ENCODE data around the gene TMEM239. TPM values are rescaled to one million over a fixed set of nuclear protein-coding genes. Genes with fewer than 3 reads are reported as not detected.
"Not testable (repeated sequence)": the region's sequence is repeated elsewhere in the genome, so short reads cannot be mapped to it uniquely, and the experiment has no call there.

Gene TMEM239
- total RNA-seq, 1 experiment from 2014 or later, result not detected

DNA sequence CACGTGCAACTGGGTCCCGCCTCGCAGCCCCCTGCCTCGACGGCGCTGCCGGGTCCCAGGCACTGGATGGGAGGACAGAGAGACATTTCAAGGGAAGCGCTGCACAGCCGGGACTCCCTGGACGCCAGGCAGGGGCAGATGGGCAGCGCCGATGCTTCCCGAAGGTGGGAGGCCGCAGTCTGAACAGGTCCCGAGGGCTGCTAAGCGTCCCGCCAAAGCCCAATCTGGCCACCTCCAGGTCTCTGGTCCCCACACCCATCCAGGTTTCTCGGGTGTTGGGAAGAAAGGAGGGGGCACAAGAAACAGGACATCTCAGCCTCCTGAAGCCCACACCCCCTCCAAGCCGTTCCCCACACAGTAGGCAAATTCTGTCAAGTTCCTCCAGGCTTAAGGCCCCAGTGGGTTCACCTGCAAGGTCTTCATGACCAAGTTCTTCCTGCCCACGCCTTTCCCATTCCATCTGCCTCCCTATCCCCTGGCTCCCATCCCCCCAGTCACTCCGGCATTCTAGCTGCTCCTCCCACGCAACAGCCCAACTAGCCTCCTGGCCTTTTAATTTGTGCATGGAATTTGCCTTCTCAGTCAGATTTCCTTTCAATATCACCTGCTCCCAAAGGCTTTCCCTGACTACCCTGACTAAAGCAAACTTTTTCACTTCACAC, 10.3 kb upstream of the TMEM239 start:
- peaks cover 23% of the 10 kb centered on the region for H3K4me1 Mint-ChIP-seq (ENCODE audit: low read depth, unreplicated experiment)
- H3K27ac Mint-ChIP-seq (ENCODE audit: unreplicated experiment), result no peak overlapping the region
- H3K36me3 Mint-ChIP-seq (ENCODE audit: insufficient read depth, unreplicated experiment), result no peaks in the 10 kb centered on the region
- TF ChIP-seq, protein P1, sequence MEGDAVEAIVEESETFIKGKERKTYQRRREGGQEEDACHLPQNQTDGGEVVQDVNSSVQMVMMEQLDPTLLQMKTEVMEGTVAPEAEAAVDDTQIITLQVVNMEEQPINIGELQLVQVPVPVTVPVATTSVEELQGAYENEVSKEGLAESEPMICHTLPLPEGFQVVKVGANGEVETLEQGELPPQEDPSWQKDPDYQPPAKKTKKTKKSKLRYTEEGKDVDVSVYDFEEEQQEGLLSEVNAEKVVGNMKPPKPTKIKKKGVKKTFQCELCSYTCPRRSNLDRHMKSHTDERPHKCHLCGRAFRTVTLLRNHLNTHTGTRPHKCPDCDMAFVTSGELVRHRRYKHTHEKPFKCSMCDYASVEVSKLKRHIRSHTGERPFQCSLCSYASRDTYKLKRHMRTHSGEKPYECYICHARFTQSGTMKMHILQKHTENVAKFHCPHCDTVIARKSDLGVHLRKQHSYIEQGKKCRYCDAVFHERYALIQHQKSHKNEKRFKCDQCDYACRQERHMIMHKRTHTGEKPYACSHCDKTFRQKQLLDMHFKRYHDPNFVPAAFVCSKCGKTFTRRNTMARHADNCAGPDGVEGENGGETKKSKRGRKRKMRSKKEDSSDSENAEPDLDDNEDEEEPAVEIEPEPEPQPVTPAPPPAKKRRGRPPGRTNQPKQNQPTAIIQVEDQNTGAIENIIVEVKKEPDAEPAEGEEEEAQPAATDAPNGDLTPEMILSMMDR (IDR thresholded peaks at IDR 0.05; ENCODE audit: unreplicated experiment), result no peak
- no peak overlapping the region for H3K4me3 Mint-ChIP-seq (ENCODE audit: low read depth, unreplicated experiment)
- DNase-seq, result no peak
- H3K27me3 Mint-ChIP-seq (ENCODE audit: unreplicated experiment), result peaks cover 86% of the 10 kb centered on the region
- intact Hi-C loops (cut with micrococcal nuclease; ENCODE audit: unreplicated experiment), result no loop called here
- no TSS peak for BruUV-seq (replicated peaks)
- H3K9me3 Mint-ChIP-seq (ENCODE audit: low read depth, unreplicated experiment), result no peaks in the 10 kb centered on the region
- CTCF ChIA-PET, result interaction anchor here (0.6 kb wide), 1 partner anchor 9 kb away, joined by 4 read pairs; the partner anchor contains the start of gene C20orf141

DNA sequence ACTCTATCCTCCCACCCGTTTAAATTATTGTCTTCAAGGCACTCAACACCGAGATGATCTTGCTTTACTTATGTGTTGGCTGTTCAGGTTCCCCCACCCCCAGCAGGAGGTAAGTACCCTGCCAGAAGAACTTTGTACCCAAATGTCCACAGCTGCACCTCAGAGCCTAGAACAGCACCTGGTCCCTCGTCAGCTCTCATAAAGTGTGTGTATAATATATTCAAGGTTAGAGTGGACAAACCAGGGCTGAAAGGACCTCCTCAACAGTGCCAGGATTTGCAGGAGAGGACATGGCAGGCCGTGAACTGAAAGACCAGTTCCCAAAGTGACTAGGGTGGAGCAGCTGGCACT, 9.8 kb upstream of the TMEM239 start:
- Mint-ChIP-seq H3K9me3 (ENCODE audit: low read depth, unreplicated experiment) (no peaks in the 10 kb centered on the region), H3K4me3 (ENCODE audit: low read depth, unreplicated experiment) (no peak overlapping the region), H3K4me1 (ENCODE audit: low read depth, unreplicated experiment) (peaks cover 18% of the 10 kb centered on the region), H3K27ac (ENCODE audit: unreplicated experiment) (no peak overlapping the region), H3K36me3 (ENCODE audit: insufficient read depth, unreplicated experiment) (no peaks in the 10 kb centered on the region), H3K27me3 (ENCODE audit: unreplicated experiment) (peaks cover 86% of the 10 kb centered on the region)
- intact Hi-C loops (cut with micrococcal nuclease; ENCODE audit: unreplicated experiment), result no loop called here
- DNase-seq, result no peak
- no TSS peak for BruUV-seq (replicated peaks)
- TF ChIP-seq, protein P1 (IDR thresholded peaks at IDR 0.05; ENCODE audit: unreplicated experiment), result no peak
- CTCF ChIA-PET, result no interaction called here

GRCh38 chr20:2807019-2807418, 9.1 kb upstream of the TMEM239 start:
- no peak overlapping the region for H3K4me3 Mint-ChIP-seq (ENCODE audit: low read depth, unreplicated experiment)
- no peaks in the 10 kb centered on the region for H3K9me3 Mint-ChIP-seq (ENCODE audit: low read depth, unreplicated experiment)
- DNase-seq, result no peak
- TF ChIP-seq, protein P1 (IDR thresholded peaks at IDR 0.05; ENCODE audit: unreplicated experiment), result no peak
- no peaks in the 10 kb centered on the region for H3K36me3 Mint-ChIP-seq (ENCODE audit: insufficient read depth, unreplicated experiment)
- BruUV-seq (replicated peaks), result no TSS peak
- intact Hi-C loops (cut with micrococcal nuclease; ENCODE audit: unreplicated experiment), result no loop called here
- peaks cover 16% of the 10 kb centered on the region for H3K4me1 Mint-ChIP-seq (ENCODE audit: low read depth, unreplicated experiment)
- H3K27me3 Mint-ChIP-seq (ENCODE audit: unreplicated experiment), result peaks cover 86% of the 10 kb centered on the region
- CTCF ChIA-PET, result no interaction called here
- H3K27ac Mint-ChIP-seq (ENCODE audit: unreplicated experiment), result no peak overlapping the region

GRCh38 chr20:2807929-2808328, 8.2 kb upstream of the TMEM239 start:
- peaks cover 86% of the 10 kb centered on the region for H3K27me3 Mint-ChIP-seq (ENCODE audit: unreplicated experiment)
- DNase-seq; intact Hi-C loops (cut with micrococcal nuclease; ENCODE audit: unreplicated experiment); BruUV-seq (replicated peaks); H3K4me3 Mint-ChIP-seq (ENCODE audit: low read depth, unreplicated experiment); H3K9me3 Mint-ChIP-seq (ENCODE audit: low read depth, unreplicated experiment); H3K36me3 Mint-ChIP-seq (ENCODE audit: insufficient read depth, unreplicated experiment); H3K27ac Mint-ChIP-seq (ENCODE audit: unreplicated experiment); CTCF ChIA-PET: not testable (repeated sequence)
- peaks cover 16% of the 10 kb centered on the region for H3K4me1 Mint-ChIP-seq (ENCODE audit: low read depth, unreplicated experiment)

DNA sequence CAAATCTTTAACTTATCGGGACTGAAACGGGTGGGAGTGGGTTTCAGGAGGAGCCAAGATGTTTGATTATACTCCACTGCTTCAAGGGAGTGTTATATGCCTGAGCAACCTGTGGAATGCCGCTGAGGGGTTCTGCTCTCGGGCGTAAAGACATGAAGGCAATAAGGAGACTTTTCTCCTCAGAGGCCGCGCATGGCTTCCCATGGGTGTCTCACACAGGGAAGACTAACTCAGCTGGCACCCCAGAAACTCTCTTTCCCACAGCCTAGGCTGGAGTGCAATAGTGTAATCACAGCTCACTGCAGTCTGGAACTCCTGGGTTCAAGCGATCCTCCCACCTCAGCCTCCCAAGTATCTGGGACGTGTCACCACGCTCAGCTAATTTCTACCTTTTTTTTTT, 6.5 kb upstream of the TMEM239 start:
- no peak overlapping the region for H3K27ac Mint-ChIP-seq (ENCODE audit: unreplicated experiment)
- TF ChIP-seq, protein P1 (IDR thresholded peaks at IDR 0.05; ENCODE audit: unreplicated experiment), result no peak
- H3K9me3 Mint-ChIP-seq (ENCODE audit: low read depth, unreplicated experiment), result no peaks in the 10 kb centered on the region
- intact Hi-C loops (cut with micrococcal nuclease; ENCODE audit: unreplicated experiment), result no loop called here
- H3K4me3 Mint-ChIP-seq (ENCODE audit: low read depth, unreplicated experiment), result no peak overlapping the region
- CTCF ChIA-PET, result no interaction called here
- no peak for DNase-seq
- BruUV-seq (replicated peaks), result no TSS peak
- peaks cover 83% of the 10 kb centered on the region for H3K27me3 Mint-ChIP-seq (ENCODE audit: unreplicated experiment)
- H3K36me3 Mint-ChIP-seq (ENCODE audit: insufficient read depth, unreplicated experiment), result no peaks in the 10 kb centered on the region
- peaks cover 16% of the 10 kb centered on the region for H3K4me1 Mint-ChIP-seq (ENCODE audit: low read depth, unreplicated experiment)
